SKM-1 treated with dmso at 0.1 percent for 144 hours (cell line): ENCODE measurements around the gene OR4D1.
A peak's percentile ranks its signal among the peaks of the same experiment; 100 is the strongest.
"Not testable (repeated sequence)": the region's sequence is repeated elsewhere in the genome, so short reads cannot be mapped to it uniquely, and the experiment has no call there.

Source experiments
- DNase-seq: peaks from one replicate; lab custom pipeline; 2025; ENCODE audit not compliant: unreplicated experiment; lab: John Stamatoyannopoulos, UW

Gene OR4D1

DNA sequence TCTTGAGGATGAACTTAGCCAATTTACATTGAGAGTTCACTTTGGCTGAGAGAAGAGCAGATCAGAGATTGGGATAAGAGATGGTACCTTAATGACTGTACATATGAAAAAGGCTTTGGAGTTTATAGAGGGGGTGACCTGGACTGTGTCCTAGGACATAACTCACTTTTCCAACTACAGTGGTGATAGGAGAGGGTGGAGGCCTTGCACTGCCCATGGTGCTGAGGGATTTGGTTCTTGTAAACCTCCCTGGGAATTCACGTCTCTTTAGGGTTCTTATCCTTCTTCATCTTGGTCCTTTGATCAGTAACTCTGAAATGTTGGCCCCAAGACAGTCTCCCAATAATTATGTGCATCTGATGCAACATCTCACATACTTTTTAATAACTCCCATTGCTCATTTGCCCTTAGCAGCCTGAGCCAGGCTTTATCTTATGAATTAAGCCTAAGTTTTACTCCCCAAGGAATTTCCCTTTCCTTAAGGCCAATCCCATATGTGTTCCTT is at the start of gene OR4D1:
Gene OR4D1, plus strand, starts transcription at position 455 of the 505 bp plus-strand sequence. CDS start 6,770 bp downstream, outside the sequence.
- no peak for DNase-seq

DNA sequence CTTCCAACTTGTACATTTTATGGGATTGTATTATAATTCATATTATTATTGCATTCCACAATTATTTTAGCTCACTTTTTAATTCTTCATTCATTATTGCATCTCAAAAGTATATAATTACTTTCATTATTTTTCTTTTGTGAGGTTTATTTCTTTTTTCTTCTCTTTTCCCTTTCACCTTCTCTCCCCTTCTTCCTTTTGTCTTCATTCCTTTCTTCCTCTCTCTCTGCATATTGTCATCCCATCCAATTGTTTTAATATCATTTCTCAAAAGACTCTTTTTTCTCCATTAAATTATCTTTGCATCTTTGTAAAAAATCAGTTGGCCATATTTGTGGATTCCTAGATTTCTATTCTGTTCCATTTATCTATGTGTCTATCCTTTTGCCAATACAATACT is 47.7 kb upstream of the OR4D1 start:
- no peak for DNase-seq

DNA sequence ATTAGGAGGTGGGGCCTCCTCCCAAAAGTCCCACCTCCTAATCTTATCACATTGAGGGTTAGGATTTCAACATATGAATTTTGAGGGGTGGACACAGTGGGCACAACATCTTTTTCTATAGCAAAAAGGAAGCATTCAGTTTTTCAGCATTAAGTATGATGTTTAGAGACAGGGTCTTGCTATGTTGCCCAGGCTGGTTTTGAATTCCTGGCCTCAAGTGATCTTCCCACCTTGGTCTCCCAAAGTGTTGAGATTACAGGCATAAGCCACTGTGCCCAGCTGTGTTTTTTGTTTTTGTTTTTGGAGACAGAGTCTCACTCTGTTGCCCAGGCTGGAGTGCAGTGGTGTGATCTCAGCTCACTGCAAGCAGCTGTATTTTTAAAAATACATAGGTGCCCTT is 46.3 kb upstream of the OR4D1 start:
- DNase-seq: not testable (repeated sequence)

DNA sequence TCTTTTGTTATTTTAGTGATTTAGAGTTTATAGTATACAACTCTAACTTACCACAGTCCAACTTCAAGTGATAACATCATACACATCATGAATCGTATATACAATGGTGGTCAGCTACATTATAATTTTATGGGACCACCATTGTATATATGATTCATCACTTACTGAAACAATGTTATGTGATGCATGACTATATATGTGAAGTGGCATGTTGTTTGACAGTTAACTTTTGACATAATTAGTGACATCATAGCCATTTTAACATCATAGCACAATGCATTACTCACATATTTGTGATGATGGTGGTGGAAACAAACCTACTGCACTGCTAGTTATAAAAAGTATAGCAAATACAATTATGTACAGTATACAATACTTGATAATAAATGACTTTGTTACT is 43.1 kb upstream of the OR4D1 start:
- no peak for DNase-seq

DNA sequence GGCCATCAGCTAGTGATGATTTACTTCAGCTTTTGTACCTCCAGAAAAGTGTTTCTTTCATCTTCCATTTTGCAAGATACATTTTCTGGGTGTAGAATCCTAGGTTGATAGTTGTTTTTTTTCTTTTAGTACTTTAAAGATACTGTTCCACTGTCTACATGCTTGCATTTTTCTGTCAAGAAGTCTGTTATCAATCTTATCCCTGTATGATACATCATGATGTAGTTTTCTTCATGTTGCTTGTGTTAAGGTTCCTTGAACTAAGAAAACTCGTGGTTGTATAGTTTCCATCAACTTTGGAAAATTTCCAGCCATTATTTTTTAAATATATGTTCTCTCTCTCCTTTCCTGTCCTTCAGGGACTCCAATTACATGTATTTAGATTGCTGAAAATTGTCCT is 40.9 kb upstream of the OR4D1 start:
- no peak for DNase-seq

DNA sequence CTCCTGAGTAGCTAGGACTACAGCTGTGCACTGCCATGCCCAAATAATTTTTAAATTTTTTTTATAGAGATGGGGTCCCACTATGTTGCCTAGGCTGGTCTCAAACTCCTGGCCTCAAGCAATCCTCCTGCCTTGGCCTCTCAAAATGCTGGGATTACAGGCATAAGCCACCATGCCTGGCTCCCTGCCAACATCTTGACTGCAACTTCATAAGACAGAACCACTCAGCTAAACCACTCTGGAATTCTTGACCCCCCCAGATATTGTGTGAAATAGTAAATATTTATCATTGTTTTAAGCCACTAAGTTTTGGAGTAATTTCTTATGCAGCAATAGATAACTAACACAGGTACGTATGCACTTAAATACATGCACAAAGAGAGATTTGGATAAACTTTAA is 39.0 kb upstream of the OR4D1 start:
- no peak for DNase-seq

DNA sequence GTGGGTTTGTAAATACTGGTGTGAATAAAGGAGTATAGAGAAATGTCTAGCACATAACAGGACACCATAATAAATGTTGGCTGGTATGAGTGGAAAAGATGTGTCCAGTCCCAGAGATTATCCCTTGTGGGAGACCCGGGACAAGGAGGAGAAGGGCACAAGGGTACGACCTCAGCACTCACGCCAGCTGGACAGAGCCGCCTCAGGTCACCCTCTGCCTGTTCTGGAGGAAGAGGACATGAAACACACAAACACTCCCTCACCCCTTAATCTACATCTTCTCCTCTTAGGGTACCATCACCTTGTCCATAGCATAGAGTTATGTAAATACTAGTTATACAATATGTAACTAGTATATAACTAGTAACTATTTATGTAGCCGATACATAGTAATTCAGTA is 38.2 kb upstream of the OR4D1 start:
- no peak for DNase-seq

DNA sequence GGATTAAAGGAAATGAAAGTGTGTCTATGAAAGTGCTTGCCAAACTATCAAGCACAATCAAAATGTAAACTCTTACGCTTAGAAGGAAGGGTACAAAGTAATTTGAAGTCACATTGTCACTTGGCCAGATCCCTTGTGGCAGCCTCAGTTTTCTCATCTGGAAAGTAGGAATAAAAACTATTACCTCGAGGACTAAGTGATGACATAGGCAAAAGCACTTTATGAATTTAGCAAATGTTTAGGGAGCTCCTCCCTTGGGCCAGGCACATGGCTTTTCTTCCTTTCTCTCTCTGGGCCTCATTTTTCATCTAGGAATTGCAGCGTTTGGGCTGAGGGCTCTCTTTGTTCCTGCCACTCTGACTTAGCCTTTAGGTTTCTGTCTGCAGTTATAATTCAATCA is 36.5 kb upstream of the OR4D1 start:
- DNase-seq: no peak

DNA sequence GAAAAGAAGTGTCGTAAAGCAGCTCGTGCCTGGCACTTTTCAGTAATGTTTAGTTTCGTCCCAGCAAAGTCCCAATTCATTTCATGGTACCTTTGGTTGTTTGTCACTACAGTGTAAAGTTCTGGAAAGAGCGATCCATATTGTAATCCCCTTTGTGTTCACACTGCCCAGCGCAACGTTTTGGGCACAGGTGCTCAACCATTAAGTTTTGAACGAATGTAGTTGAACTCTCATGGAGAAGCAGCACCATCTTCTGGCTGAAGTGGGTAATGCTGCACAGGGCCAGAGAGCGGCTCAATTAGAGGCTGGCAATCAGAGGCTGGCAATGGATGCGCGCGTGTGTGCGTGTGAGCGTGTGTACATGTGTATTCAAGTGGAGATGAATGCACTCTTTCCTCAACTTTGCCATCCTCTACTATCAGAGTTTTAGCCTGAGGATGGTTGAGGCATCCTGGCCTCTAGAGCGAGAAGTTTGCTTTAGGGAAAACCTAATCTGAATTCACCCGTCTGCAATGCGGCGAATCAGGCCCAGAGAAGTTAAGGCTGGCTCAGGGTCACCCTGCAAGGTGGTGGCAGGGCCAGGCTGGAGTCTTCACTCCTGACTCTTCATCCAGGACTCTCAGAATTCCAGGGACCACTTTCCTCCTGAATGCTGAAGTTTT is 35.1 kb upstream of the OR4D1 start:
- DNase-seq: peak; percentile 38

DNA sequence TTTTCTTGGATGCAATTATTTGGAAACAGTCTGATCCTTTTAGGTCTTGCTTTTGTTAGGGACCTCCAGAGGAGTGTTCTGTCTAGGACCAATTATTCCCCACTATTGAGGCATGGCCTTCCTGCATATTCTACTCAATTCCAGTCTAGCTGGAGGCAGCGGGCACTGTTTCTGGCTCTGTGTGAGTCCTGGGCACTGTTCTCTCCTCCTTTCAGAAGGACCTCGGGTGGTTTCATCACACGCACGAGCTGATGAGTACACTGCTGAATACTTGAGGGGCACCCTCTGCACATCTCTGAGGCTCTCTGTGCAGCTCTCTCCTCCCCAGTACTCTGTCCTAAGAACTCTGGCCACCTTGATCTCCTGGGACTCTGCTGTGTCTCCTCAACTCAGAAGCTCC is 34.2 kb upstream of the OR4D1 start:
- no peak for DNase-seq

DNA sequence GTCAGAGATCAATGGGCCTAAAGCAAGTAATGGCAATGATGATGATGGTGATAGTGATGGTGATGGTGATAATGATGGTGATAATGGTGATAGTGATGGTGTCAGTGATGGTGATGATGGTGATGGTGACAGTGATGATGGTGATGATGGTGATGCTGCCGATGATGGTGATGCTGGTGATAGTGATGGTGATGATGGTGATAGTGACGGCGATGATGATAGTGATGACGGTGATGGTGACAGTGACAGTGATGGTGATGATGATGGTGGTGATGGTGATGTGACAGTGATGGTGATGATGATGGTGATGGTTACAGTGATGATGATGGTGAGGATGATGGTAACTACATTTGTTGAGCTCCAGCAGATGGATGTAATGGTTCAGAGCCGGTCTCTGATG is 30.8 kb upstream of the OR4D1 start:
- no peak for DNase-seq

DNA sequence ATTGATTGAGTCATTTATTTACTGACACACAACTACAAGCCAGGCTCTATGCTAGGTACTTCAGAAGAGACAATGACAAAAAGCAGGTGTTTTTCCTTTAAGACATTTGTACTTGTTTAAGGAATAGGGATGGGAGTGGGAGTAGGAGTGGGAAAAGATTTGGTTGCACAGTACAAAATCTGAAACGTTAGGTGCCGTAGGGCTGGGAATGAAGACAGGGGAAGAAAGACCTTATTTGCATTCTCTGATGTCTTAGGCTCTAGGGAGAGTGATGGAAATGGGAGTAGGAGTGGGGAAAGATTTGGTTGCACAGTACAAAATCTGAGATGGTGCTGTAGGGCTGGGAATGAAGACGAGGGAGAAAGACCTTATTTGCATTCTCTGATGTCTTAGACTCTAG is 28.7 kb upstream of the OR4D1 start:
- no peak for DNase-seq

DNA sequence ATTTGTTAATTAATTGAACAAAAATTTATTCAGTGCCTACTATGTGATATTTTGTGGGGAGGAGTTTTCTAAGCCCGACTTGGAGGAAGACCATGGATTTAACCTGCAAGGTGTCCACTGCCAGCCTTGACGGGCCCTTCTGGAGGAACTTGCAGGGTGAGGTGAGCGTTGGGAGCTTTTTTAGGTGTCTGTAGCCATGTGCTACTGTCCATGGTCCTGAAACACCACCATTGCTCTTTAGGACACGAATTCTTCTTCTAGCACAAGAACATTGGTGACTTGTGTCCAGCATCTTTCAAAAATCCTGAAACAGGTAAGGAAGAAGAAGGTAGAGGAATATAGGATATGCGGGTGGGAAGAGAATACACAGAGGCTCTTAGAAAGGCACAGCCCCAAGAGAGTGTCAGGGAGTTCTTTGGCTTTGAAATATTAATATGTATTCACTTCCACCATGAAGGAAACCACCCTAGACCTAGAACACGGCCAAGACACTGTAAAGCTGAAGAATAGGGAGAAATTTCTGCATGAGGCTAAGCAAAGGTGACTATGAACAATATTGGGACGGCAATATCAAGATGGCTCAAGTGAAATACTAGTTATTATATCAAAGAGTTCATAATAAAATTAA is 27.9 kb upstream of the OR4D1 start:
- no peak for DNase-seq

DNA sequence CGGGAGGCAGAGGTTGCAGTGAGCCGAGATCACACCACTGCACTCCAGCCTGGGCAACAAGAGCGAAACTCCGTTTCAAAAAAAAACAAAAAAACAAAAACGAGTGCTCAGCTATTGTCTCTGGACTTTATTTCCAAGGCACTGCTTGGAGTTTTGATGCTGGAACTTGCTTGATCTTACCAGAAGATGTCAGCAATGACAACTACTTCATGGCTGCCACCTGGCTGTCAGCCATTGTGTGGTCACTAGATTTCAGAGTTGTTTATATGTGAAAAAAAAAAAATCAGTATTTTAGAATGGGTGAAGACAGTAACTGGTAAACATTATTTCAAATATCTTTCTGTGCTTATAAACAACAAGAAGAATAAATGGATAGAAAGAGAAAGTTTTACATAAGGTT is 26.3 kb upstream of the OR4D1 start:
- DNase-seq: peak; percentile 8

DNA sequence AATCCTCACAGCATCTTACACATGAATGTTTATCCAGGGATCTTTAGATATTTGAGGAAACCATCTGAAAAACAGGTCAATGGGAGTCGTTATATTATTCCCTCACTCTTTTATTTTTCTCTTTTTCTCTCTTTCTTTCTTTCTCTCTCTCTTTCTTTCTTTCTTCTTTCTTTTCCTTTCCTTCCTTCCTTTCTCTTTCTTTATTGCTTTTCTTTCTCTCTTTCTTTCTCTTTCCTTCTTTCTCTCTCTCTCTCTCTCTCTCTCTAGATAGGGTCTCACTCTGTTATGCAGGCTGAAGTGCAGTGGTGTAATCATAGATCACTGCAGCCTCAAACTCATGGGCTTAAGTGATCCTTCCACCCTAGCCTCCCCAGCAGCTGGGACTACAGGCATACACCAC is 20.3 kb upstream of the OR4D1 start:
- DNase-seq: no peak

DNA sequence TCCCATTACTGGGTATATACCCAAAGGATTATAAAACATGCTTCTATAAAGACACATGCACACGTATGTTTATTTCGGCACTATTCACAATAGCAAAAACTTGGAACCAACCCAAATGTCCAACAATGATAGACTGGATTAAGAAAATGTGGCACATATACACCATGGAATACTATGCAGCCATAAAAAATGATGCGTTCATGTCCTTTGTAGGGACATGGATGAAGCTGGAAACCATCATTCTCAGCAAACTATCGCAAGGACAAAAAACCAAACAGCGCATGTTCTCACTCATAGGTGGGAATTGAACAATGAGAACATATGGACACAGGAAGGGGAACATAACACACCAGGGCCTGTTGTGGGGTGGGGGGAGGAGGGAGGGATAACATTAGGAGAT is 15.5 kb upstream of the OR4D1 start:
- not testable (repeated sequence) for DNase-seq

DNA sequence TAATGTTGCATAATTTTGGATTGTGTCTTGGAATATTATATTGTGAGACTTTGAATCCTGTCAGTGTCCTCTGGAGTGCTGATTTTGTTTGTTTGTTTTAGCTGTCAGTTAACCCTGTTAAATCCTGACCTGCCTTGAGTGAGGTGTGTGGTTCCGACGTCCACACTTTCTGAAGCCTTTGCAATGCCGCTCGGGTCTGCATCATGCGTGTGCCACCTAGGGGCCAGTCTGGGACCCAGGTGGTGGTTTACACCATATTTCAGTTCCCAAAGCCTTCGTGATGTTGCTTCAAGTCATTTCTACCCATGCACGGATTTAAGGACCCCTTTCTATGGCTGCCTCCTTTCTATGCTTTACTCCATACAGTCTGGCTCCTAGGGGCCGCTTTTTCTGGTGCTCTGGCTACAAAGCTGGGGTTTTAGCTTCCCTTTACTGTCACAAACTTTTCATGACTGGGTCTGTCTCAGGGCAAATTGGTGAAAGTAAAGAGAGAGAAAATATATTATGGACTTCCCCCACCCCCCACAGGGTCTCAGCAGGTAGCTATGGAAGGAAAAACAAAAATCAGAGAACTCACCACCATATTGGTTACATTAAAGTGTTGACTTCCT is 11.4 kb upstream of the OR4D1 start:
- no peak for DNase-seq

DNA sequence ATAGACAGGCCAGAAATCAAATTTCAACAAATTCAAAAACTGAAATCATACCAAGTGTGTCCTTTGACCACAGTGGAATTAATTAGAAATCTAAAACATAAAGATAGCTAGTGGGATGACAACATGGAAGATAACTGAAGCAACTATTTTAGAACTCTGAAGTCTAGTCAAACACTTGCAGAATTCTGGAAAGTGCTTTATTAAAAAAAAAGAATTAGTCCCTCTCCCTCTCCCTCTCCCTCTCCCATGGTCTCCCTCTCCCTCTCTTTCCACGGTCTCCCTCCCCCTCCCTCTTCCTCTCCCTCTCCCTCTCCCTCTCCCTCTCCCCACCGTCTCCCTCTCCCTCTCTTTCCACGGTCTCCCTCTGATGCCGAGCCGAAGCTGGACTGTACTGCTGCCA is 6.7 kb upstream of the OR4D1 start:
- DNase-seq: no peak

DNA sequence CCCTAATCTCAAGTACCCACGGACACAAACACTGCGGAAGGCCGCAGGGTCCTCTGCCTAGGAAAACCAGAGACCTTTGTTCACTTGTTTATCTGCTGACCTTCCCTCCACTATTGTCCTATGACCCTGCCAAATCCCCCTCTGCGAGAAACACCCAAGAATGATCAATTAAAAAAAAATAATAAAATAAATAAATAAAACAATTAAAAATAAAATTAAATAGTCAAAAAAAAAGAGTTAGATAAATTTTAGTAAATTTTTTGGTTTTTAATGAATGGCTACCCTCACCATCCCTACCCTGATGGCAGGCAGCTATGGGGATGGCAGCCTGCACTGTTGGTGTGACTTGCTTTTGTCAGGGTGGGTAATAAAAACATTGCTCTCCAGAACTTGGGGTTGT is 4.8 kb upstream of the OR4D1 start:
- not testable (repeated sequence) for DNase-seq

DNA sequence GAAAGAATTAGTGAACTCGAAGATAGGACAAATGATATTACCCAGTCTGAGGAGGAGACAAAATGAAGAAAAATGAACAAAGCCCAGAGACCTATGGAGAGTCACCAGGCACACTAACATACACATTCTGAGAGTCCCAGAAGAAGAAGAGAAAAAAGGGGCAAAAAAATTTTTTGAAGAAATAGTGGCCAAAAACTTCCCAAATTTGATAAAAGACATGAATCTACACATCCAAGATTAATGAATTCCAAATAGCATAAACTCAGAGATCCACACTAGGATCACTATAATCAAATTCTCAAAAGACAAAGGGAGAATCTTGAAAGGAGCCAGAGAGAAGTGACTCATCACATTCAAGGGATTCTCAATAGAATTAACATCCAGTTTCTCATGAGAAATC is 3.4 kb upstream of the OR4D1 start:
- no peak for DNase-seq

DNA sequence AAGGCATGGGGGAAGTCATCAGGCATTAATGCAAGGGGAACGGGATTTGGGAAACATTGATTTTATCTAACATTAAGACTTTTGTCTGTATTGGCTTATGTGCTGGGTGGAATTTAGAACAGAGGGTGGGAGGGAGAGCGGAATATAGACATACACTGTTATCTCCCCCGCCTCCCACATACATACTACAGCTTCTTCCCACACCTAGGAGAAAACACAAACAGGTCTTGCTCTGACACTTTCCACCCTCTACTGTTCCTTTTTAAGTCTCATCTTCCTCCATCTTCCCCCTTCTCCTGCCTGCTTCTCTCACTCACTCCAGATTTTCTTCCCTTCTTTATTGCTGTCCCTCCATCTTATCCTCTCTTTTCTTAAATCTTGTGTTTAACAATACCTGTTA is 425 bp downstream of the OR4D1 start:
- DNase-seq: no peak

DNA sequence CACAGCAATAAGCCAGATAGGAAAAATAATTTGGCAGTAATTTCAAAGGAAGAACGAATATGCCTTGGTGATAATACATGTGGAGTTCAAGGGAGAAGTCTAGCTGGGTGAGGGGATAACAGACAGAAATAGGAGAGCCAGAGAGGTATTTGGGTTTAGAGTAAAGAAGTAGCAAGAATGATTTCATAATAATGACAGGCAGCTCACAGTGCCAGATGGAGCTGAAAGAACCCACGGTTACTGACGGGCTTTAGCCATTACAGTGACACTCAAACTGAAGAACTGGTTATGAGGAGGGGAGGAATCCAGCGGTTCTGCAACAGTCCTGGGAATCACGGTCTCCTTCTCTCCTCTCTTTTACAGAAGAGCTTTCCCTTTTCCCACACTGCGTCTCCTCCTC is 2.2 kb downstream of the OR4D1 start:
- no peak for DNase-seq
